ENCODE measurements around the gene ZFAND3.

GRCh38 chr6:38143191-38144150 lies 323.9 kb downstream of the ZFAND3 start:
- TF ChIP-seq POLR2AphosphoS5 (IDR thresholded peaks at IDR 0.05; ENCODE audit: low read depth, low read length) (no peak), POLR2A (IDR thresholded peaks at IDR 0.05; ENCODE audit: low read depth, low read length) (no peak), TAF1 (IDR thresholded peaks at IDR 0.05; ENCODE audit: borderline replicate concordance, low read depth, low read length) (no peak)
